Measurements from ENCODE around the gene AZIN2. TPM values are rescaled to one million over a fixed set of nuclear protein-coding genes. Genes with fewer than 3 reads are reported as not detected.

The AZIN2 gene
- total and polyA plus RNA-seq, 2 of the 8 experiments (the other 6 are each of a cell fraction or from before 2014, with no cell fraction given) = 0.22 to 0.91 TPM

DNA sequence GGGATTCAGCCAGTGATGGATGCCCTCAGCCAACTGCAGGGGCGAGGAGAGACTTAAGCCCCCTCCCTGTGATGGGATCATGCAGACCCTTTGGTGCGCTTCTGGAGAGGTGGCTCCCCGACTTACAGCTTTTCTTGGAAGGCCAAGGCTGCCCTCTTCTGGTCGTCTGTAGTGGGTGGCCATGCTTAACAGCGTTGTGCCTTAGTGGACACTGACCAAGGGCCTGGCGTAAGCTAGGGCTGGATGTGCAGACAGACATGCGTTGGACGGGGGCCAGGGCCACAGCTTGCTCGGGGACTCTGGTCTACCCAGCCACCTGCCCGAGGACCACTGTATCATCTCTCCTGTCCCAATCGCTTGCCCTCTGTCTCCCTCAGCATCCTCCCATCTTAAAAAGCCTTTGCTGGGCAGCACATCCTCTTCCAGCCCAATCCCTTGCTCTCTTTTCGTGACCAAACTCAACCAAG, 5.5 kb downstream of the AZIN2 start (continued):
- TF ChIP-seq CHD7 (IDR thresholded peaks at IDR 0.05; ENCODE audit: insufficient replicate concordance, low read length) (no peak), EGR1 (IDR thresholded peaks at IDR 0.05; ENCODE audit: borderline replicate concordance, low read depth, low read length) (no peak), PHF8 (conservative IDR thresholded peaks at IDR 0.05; ENCODE audit: low read depth, low read length) (no peak), CBX8 (IDR thresholded peaks at IDR 0.05; ENCODE audit: borderline replicate concordance, low read depth, low read length) (no peak), RAD21 (IDR thresholded peaks at IDR 0.05 in 1 of 2, conservative IDR thresholded peaks at IDR 0.05 in 1 of 2; ENCODE audit: low read depth in 2 of 2, low read length in 2 of 2) (peak; percentile 91 to 94), POLR2AphosphoS5 (IDR thresholded peaks at IDR 0.05; ENCODE audit: low read depth, low read length) (no peak), CTCF (IDR thresholded peaks at IDR 0.05; ENCODE audit: control extremely low read depth in 1 of 3, insufficient read depth in 1 of 3, low read depth in 1 of 3, low read length in 3 of 3) (peak; percentile 75 to 93 (median 90))
- TF ChIP-seq, protein P1, sequence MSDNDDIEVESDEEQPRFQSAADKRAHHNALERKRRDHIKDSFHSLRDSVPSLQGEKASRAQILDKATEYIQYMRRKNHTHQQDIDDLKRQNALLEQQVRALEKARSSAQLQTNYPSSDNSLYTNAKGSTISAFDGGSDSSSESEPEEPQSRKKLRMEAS (IDR thresholded peaks at IDR 0.05) = peak; percentile 44; the same call in 1 of the 2 replicates

Measured in H1 (cell line).